ENCODE data around the gene RAB3A. TPM values are rescaled to one million over a fixed set of nuclear protein-coding genes. Genes with fewer than 3 reads are reported as not detected.
A peak's percentile ranks its signal among the peaks of the same experiment; 100 is the strongest.

The RAB3A gene
- polyA plus RNA-seq, 6 donors from 2014 or later, result 0.21 to 2.8 (median 0.80) TPM

GRCh38 chr19:18202778-18203407, 949 bp downstream of the RAB3A start:
- no peak for ATAC-seq (ENCODE audit: low read depth in 2 of 2)
- H3K27me3 Mint-ChIP-seq, result no peaks in the 10 kb centered on the region
- no peak for DNase-seq
- H3K9me3 Mint-ChIP-seq, result no peaks in the 10 kb centered on the region
- peak overlapping the region; percentile 56 to 100 (median 98) for H3K27ac Mint-ChIP-seq
- peak overlapping the region; percentile 87 to 98 (median 96) for H3K4me3 Mint-ChIP-seq
- peaks cover 23 to 35% (median 27%) of the 10 kb centered on the region in 3 donors for H3K4me1 Mint-ChIP-seq
- peaks cover 0 to 10% of the 10 kb centered on the region in 2 donors for H3K36me3 Mint-ChIP-seq

GRCh38 chr19:18202397-18202777, 1.5 kb downstream of the RAB3A start:
- Mint-ChIP-seq H3K27me3 (no peaks in the 10 kb centered on the region), H3K36me3 (peaks cover 0 to 11% of the 10 kb centered on the region in 2 donors), H3K4me3 (peak overlapping the region; percentile 75 to 97 (median 79)), H3K9me3 (no peaks in the 10 kb centered on the region), H3K27ac (peak overlapping the region in 4 of 6 donors; percentile 56 to 98 (median 78)), H3K4me1 (peaks cover 23 to 35% (median 28%) of the 10 kb centered on the region in 3 donors)
- no peak for DNase-seq
- no peak for ATAC-seq (ENCODE audit: low read depth in 2 of 2)

GRCh38 chr19:18198374-18198773, 5.5 kb downstream of the RAB3A start:
- Mint-ChIP-seq H3K4me3 (peak overlapping the region in 2 of 8 donors; percentile 47 to 58), H3K27me3 (no peaks in the 10 kb centered on the region), H3K36me3 (peaks cover 0 to 11% of the 10 kb centered on the region in 2 donors), H3K4me1 (peaks cover 28 to 32% (median 31%) of the 10 kb centered on the region in 3 donors), H3K27ac (peak overlapping the region in 3 of 6 donors; percentile 12 to 56 (median 17)), H3K9me3 (no peaks in the 10 kb centered on the region)
- DNase-seq (no peak), ATAC-seq (ENCODE audit: low read depth in 2 of 2) (no peak)

- peaks cover 26 to 30% (median 28%) of the 10 kb centered on the region in 3 donors for H3K4me1 Mint-ChIP-seq
- no peaks in the 10 kb centered on the region for H3K9me3 Mint-ChIP-seq
- peaks cover 0 to 11% of the 10 kb centered on the region in 2 donors for H3K36me3 Mint-ChIP-seq
- H3K27ac Mint-ChIP-seq, result peak overlapping the region in 2 of 6 donors; percentile 56 to 88
- DNase-seq (no peak), ATAC-seq (ENCODE audit: low read depth in 2 of 2) (no peak)
- peak overlapping the region in 2 of 8 donors; percentile 47 to 58 for H3K4me3 Mint-ChIP-seq
- no peaks in the 10 kb centered on the region for H3K27me3 Mint-ChIP-seq
Observed at GRCh38 chr19:18197941-18198340, 5.9 kb downstream of the RAB3A start.

GRCh38 chr19:18197306-18197705, 6.5 kb downstream of the RAB3A start:
- Mint-ChIP-seq H3K27ac (no peak overlapping the region), H3K4me1 (peaks cover 26 to 30% (median 27%) of the 10 kb centered on the region in 3 donors), H3K36me3 (peaks cover 0 to 11% of the 10 kb centered on the region in 2 donors), H3K27me3 (no peaks in the 10 kb centered on the region), H3K4me3 (peak overlapping the region in 1 of 8 donors; percentile 77), H3K9me3 (no peaks in the 10 kb centered on the region)
- DNase-seq (no peak), ATAC-seq (ENCODE audit: low read depth in 2 of 2) (no peak)

GRCh38 chr19:18196511-18196845, 7.4 kb downstream of the RAB3A start:
- Mint-ChIP-seq H3K4me3 (peak overlapping the region in 3 of 8 donors; percentile 37 to 80 (median 65)), H3K27ac (peak overlapping the region in 4 of 6 donors; percentile 53 to 79 (median 70)), H3K27me3 (no peaks in the 10 kb centered on the region), H3K4me1 (peaks cover 26 to 35% (median 29%) of the 10 kb centered on the region in 3 donors), H3K36me3 (peaks cover 0 to 11% of the 10 kb centered on the region in 2 donors), H3K9me3 (no peaks in the 10 kb centered on the region)
- DNase-seq (no peak), ATAC-seq (ENCODE audit: low read depth in 2 of 2) (no peak)

- peaks cover 25 to 43% (median 29%) of the 10 kb centered on the region in 3 donors for H3K4me1 Mint-ChIP-seq
Observed at GRCh38 chr19:18194554-18195238, 9.1 kb downstream of the RAB3A start.

GRCh38 chr19:18194181-18194530, 9.7 kb downstream of the RAB3A start:
- Mint-ChIP-seq H3K9me3 (no peaks in the 10 kb centered on the region), H3K4me3 (peak overlapping the region; percentile 85 to 97 (median 90)), H3K4me1 (peaks cover 25 to 45% (median 29%) of the 10 kb centered on the region in 3 donors), H3K27me3 (no peaks in the 10 kb centered on the region), H3K27ac (peak overlapping the region in 4 of 6 donors; percentile 78 to 88 (median 82)), H3K36me3 (peaks cover 0 to 11% of the 10 kb centered on the region in 2 donors)
- ATAC-seq (ENCODE audit: low read depth in 2 of 2) (no peak), DNase-seq (no peak)

More at GRCh38 chr19:18194554-18195238, 9.1 kb downstream of the RAB3A start:
- no peak for DNase-seq
- ATAC-seq (ENCODE audit: low read depth in 2 of 2), result no peak
- Mint-ChIP-seq H3K27me3 (no peaks in the 10 kb centered on the region), H3K4me3 (peak overlapping the region; percentile 85 to 97 (median 90)), H3K36me3 (peaks cover 0 to 11% of the 10 kb centered on the region in 2 donors), H3K9me3 (no peaks in the 10 kb centered on the region), H3K27ac (peak overlapping the region; percentile 28 to 88 (median 78))

GRCh38 chr19:18193388-18194180, 10.3 kb downstream of the RAB3A start:
- no peaks in the 10 kb centered on the region for H3K27me3 Mint-ChIP-seq
- ATAC-seq (ENCODE audit: low read depth in 2 of 2) (no peak), DNase-seq (no peak)
- peak overlapping the region; percentile 85 to 97 (median 90) for H3K4me3 Mint-ChIP-seq
- peak overlapping the region; percentile 70 to 99 (median 98) for H3K27ac Mint-ChIP-seq
- no peaks in the 10 kb centered on the region for H3K9me3 Mint-ChIP-seq
- peaks cover 0 to 8% of the 10 kb centered on the region in 2 donors for H3K36me3 Mint-ChIP-seq
- H3K4me1 Mint-ChIP-seq, result peaks cover 25 to 48% (median 29%) of the 10 kb centered on the region in 3 donors

GRCh38 chr19:18192673-18193387, 11.0 kb downstream of the RAB3A start, which contains the start of gene MPV17L2:
Gene MPV17L2 (plus strand): TSS chr19:18193218. CDS start chr19:18193282, 64 bp downstream.
- Mint-ChIP-seq H3K4me3 (peak within 1 kb of the TSS; percentile 85 to 97 (median 90)), H3K9me3 (no peaks in the 10 kb centered on the region), H3K4me1 (peaks cover 25 to 47% (median 25%) of the 10 kb centered on the region in 3 donors), H3K36me3 (peaks cover 0 to under 1% of the 10 kb centered on the region in 2 donors), H3K27ac (peak within 1 kb of the TSS; percentile 89 to 99 (median 98)), H3K27me3 (no peaks in the 10 kb centered on the region)
- peak; percentile 80 to 81 for ATAC-seq (ENCODE audit: low read depth in 2 of 2)
- peak; percentile 99 for DNase-seq

- peaks cover 25 to 50% (median 25%) of the 10 kb centered on the region in 3 donors for H3K4me1 Mint-ChIP-seq
- DNase-seq, result no peak
- no peaks in the 10 kb centered on the region for H3K36me3 Mint-ChIP-seq
Observed at GRCh38 chr19:18191640-18192062, 12.2 kb downstream of the RAB3A start.

GRCh38 chr19:18190278-18190677, 13.6 kb downstream of the RAB3A start:
- no peaks in the 10 kb centered on the region for H3K9me3 Mint-ChIP-seq
- H3K27me3 Mint-ChIP-seq, result no peaks in the 10 kb centered on the region
- no peak for DNase-seq
- ATAC-seq (ENCODE audit: low read depth in 2 of 2), result no peak
- peak overlapping the region in 1 of 6 donors; percentile 9 for H3K27ac Mint-ChIP-seq
- H3K36me3 Mint-ChIP-seq, result no peaks in the 10 kb centered on the region
- peaks cover 25 to 56% (median 29%) of the 10 kb centered on the region in 3 donors for H3K4me1 Mint-ChIP-seq
- peak overlapping the region in 1 of 8 donors; percentile 65 for H3K4me3 Mint-ChIP-seq

More at GRCh38 chr19:18191640-18192062, 12.2 kb downstream of the RAB3A start:
- no peaks in the 10 kb centered on the region for H3K27me3 Mint-ChIP-seq
- H3K27ac Mint-ChIP-seq, result peak overlapping the region; percentile 89 to 99 (median 98)
- no peak for ATAC-seq (ENCODE audit: low read depth in 2 of 2)
- H3K9me3 Mint-ChIP-seq, result no peaks in the 10 kb centered on the region
- peak overlapping the region; percentile 85 to 97 (median 90) for H3K4me3 Mint-ChIP-seq
